Caco-2 (cell line): ENCODE measurements around the gene GSK3B. TPM values are rescaled to one million over a fixed set of nuclear protein-coding genes. Genes with fewer than 3 reads are reported as not detected.

Experiments
- BruUV-seq: library from RNA; stranded (reverse); fragments of 400-500 nt; replicated peaks from 2 replicates; lab custom pipeline; 2021; lab: Mats Ljungman, UMichigan
- CTCF ChIA-PET: fragments of 300-600 bp; sonication (Branson Sonifier 250); formaldehyde crosslinking; loops from one replicate; lab custom pipeline; 2022; ENCODE audit warnings: antibody characterized with exemption; lab: Charles Lee
- POLR2A ChIA-PET: fragments of 300-600 bp; sonication (Branson Sonifier 250); formaldehyde crosslinking; loops from one replicate; lab custom pipeline; 2022; ENCODE audit warnings: antibody characterized with exemption; lab: Charles Lee
- DNase-seq, 2 experiments: peaks; one replicate each; pipeline versions ENCODE4 v3.0.0 to v3.0.0-alpha.2; 2020 to 2022
- H3K27me3 ChIP-seq: replicated peaks from 2 replicates; pipeline ENCODE4 v1.6.0; 2011; ENCODE audit warnings: low read length; ENCODE audit not compliant: control insufficient read depth, insufficient read depth
- H3K36me3 ChIP-seq: 2 replicates; pipeline ENCODE4 v1.5.1; 2011; ENCODE audit warnings: low read length; ENCODE audit not compliant: control insufficient read depth, insufficient read depth
- H3K4me1 ChIP-seq: fragments of 250-450 bp; sonication (Bioruptor Pico); 2 replicates; pipeline ENCODE4 v1.5.1; 2020; ENCODE audit warnings: mild to moderate bottlenecking
- H3K4me3 ChIP-seq: 2 replicates; pipeline ENCODE4 v1.5.1; 2011; ENCODE audit warnings: low read depth, mild to moderate bottlenecking, control low read depth, low read length
- H3K9me3 ChIP-seq: fragments of 250-450 bp; sonication (Bioruptor Pico); 2 replicates; pipeline ENCODE4 v1.5.1; 2020; ENCODE audit warnings: mild to moderate bottlenecking, moderate library complexity
- H3K27ac Mint-ChIP-seq: one replicate; pipeline ENCODE4 v1.8.0; 2022; ENCODE audit warnings: mixed read lengths; ENCODE audit not compliant: unreplicated experiment
- H3K27me3 Mint-ChIP-seq: one replicate; pipeline ENCODE4 v1.8.0; 2022; ENCODE audit warnings: mixed read lengths; ENCODE audit not compliant: insufficient read depth, unreplicated experiment
- H3K36me3 Mint-ChIP-seq: one replicate; pipeline ENCODE4 v1.8.0; 2022; ENCODE audit warnings: mild to moderate bottlenecking, mixed read lengths; ENCODE audit not compliant: insufficient read depth, unreplicated experiment
- H3K4me1 Mint-ChIP-seq: one replicate; pipeline ENCODE4 v1.8.0; 2022; ENCODE audit warnings: low read depth, mixed read lengths; ENCODE audit not compliant: unreplicated experiment
- H3K4me3 Mint-ChIP-seq: one replicate; pipeline ENCODE4 v1.8.0; 2022; ENCODE audit warnings: mild to moderate bottlenecking, moderate library complexity, mixed read lengths; ENCODE audit not compliant: unreplicated experiment
- H3K9me3 Mint-ChIP-seq: one replicate; pipeline ENCODE4 v1.8.0; 2022; ENCODE audit warnings: mixed read lengths; ENCODE audit not compliant: unreplicated experiment
- intact Hi-C: fragments of 100-400 bp; cut with micrococcal nuclease; formaldehyde crosslinking; loops from one replicate; pipeline ENCODE4 v1.10.0; 2022; ENCODE audit not compliant: unreplicated experiment
- total RNA-seq: library from RNA; stranded (reverse); gene quantifications from 2 replicates; pipeline ENCODE4 v1.2.3, GENCODE V29; 2022
- TF ChIP-seq, protein P1 (sequence below), 2 experiments: fragments of 200-600 bp in 1 of 2; IDR thresholded peaks; 1 replicate in 1 of 2; 2 replicates in 1 of 2; pipeline versions ENCODE4 v1.5.1 to v1.8.0; 2011 to 2022; ENCODE audit warnings: antibody characterized with exemption in 1 of 2, control low read depth in 1 of 2, inconsistent platforms in 1 of 2, low read depth in 1 of 2, low read length in 1 of 2, mild to moderate bottlenecking in 1 of 2, moderate library complexity in 1 of 2; ENCODE audit not compliant: insufficient read depth in 1 of 2, severe bottlenecking in 1 of 2, unreplicated experiment in 1 of 2

Gene GSK3B
- total RNA-seq, 1 experiment from 2014 or later, result 55.2 TPM

DNA sequence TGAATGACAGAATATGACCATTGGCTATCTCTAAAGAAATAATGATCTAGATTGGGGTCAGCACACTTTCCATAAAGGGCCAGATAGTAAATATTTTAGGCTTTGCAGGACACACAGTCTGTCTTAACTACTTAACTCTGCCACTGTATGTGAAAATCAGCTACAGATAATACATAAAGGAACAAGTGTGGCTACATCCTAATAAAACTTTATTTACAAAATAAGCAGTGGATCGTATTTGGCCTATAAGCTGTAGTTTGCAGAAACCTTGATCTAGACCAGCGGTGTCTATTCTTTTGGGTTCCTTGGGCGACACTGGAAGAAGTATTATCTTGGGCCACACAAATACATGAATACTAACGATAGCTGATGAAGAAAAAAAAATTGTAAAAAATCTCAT lies 27.6 kb downstream of the GSK3B start:
- H3K27me3 ChIP-seq, result no peaks in the 10 kb centered on the region
- H3K36me3 ChIP-seq, result no peaks in the 10 kb centered on the region
- POLR2A ChIA-PET, result interaction anchor here (0.6 kb wide), 1 partner anchor 12 kb away, joined by 3 read pairs; no protein-coding TSS in a partner anchor
- H3K9me3 ChIP-seq, result no peaks in the 10 kb centered on the region
- no peaks in the 10 kb centered on the region for H3K4me1 Mint-ChIP-seq
- H3K4me1 ChIP-seq, result no peaks in the 10 kb centered on the region
- H3K27ac Mint-ChIP-seq, result no peak overlapping the region
- TF ChIP-seq, protein P1, sequence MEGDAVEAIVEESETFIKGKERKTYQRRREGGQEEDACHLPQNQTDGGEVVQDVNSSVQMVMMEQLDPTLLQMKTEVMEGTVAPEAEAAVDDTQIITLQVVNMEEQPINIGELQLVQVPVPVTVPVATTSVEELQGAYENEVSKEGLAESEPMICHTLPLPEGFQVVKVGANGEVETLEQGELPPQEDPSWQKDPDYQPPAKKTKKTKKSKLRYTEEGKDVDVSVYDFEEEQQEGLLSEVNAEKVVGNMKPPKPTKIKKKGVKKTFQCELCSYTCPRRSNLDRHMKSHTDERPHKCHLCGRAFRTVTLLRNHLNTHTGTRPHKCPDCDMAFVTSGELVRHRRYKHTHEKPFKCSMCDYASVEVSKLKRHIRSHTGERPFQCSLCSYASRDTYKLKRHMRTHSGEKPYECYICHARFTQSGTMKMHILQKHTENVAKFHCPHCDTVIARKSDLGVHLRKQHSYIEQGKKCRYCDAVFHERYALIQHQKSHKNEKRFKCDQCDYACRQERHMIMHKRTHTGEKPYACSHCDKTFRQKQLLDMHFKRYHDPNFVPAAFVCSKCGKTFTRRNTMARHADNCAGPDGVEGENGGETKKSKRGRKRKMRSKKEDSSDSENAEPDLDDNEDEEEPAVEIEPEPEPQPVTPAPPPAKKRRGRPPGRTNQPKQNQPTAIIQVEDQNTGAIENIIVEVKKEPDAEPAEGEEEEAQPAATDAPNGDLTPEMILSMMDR (IDR thresholded peaks at IDR 0.05; ENCODE audit: insufficient read depth in 1 of 2, low read depth in 1 of 2, low read length in 1 of 2, severe bottlenecking in 1 of 2, unreplicated experiment in 1 of 2), result no peak
- no peaks in the 10 kb centered on the region for H3K9me3 Mint-ChIP-seq
- no peaks in the 10 kb centered on the region for H3K27me3 Mint-ChIP-seq
- intact Hi-C loops, result no loop called here
- no TSS peak for BruUV-seq
- no peak for DNase-seq
- CTCF ChIA-PET, result no interaction called here
- no peaks in the 10 kb centered on the region for H3K36me3 Mint-ChIP-seq
- no peak overlapping the region for H3K4me3 Mint-ChIP-seq
- no peak overlapping the region for H3K4me3 ChIP-seq

- Mint-ChIP-seq H3K27ac (no peak overlapping the region), H3K27me3 (no peaks in the 10 kb centered on the region), H3K4me3 (no peak overlapping the region), H3K4me1 (no peaks in the 10 kb centered on the region), H3K36me3 (peaks cover under 1% of the 10 kb centered on the region), H3K9me3 (no peaks in the 10 kb centered on the region)
- CTCF ChIA-PET, result no interaction called here
- Histone ChIP-seq H3K9me3 (no peaks in the 10 kb centered on the region), H3K4me3 (no peak overlapping the region), H3K27me3 (no peaks in the 10 kb centered on the region), H3K4me1 (no peaks in the 10 kb centered on the region), H3K36me3 (no peaks in the 10 kb centered on the region)
- POLR2A ChIA-PET, result no interaction called here
- intact Hi-C loops, result no loop called here
- BruUV-seq, result no TSS peak
- no peak for DNase-seq
- TF ChIP-seq, protein P1 (IDR thresholded peaks at IDR 0.05; ENCODE audit: insufficient read depth in 1 of 2, low read depth in 1 of 2, low read length in 1 of 2, severe bottlenecking in 1 of 2, unreplicated experiment in 1 of 2), result no peak
Observed at GRCh38 chr3:120064641-120065040, 29.6 kb downstream of the GSK3B start.

DNA sequence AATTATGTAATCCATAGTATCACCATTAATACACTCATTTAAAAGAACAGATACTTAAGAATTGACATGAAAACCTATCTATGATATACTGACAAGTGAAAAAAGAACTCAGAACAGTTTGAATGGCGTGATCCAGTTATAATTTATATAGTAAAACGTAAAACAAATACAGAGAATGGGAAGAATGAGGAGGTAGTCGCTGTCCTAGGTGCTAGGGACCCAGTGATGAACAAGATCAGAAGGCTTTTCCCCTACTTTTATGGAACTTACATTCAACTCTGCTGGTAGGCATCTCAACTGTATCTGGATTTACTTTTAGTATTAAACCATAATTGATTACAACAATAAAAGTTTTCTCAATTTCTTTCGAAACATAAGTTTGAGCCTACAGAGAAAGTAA lies 31.8 kb downstream of the GSK3B start:
- no peak overlapping the region for H3K27ac Mint-ChIP-seq
- POLR2A ChIA-PET, result no interaction called here
- TF ChIP-seq, protein P1 (IDR thresholded peaks at IDR 0.05; ENCODE audit: insufficient read depth in 1 of 2, low read depth in 1 of 2, low read length in 1 of 2, severe bottlenecking in 1 of 2, unreplicated experiment in 1 of 2), result no peak

More for the DNA sequence above, 31.8 kb downstream of the GSK3B start:
- Histone ChIP-seq H3K4me1 (no peaks in the 10 kb centered on the region), H3K4me3 (no peak overlapping the region), H3K9me3 (no peaks in the 10 kb centered on the region), H3K27me3 (no peaks in the 10 kb centered on the region), H3K36me3 (no peaks in the 10 kb centered on the region)
- no peaks in the 10 kb centered on the region for H3K9me3 Mint-ChIP-seq
- BruUV-seq, result no TSS peak
- CTCF ChIA-PET, result no interaction called here
- H3K4me1 Mint-ChIP-seq, result no peaks in the 10 kb centered on the region
- no peak for DNase-seq
- no peak overlapping the region for H3K4me3 Mint-ChIP-seq
- intact Hi-C loops, result no loop called here
- H3K27me3 Mint-ChIP-seq, result no peaks in the 10 kb centered on the region
- H3K36me3 Mint-ChIP-seq, result peaks cover 7% of the 10 kb centered on the region
